ENCODE data around the gene LINC01488. TPM values are rescaled to one million over a fixed set of nuclear protein-coding genes. Genes with fewer than 3 reads are reported as not detected.

The LINC01488 gene
- total and polyA plus RNA-seq, 7 donors, result 0.36 TPM; not detected in 6

DNA sequence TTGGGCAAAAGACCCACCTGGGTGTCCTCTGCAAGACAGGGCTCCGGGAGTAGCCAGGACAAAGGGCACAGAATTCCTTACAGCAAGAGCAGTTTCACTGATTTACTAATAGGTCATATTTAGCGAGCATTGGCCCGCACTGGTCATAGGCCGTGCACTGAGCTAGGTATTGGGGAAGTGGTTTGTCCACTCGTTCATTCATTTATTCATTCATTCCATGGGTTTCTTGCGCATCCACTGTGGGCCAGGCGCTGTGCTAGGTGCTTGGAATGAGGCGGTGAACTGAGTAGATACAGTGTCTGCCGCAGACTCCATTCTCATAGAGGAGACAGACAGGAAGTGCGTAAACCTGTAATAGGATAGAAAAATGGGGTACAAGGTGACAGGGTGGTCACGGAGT is 13.2 kb upstream of the LINC01488 start:
- H3K4me3 ChIP-seq, result no peak overlapping the region

DNA sequence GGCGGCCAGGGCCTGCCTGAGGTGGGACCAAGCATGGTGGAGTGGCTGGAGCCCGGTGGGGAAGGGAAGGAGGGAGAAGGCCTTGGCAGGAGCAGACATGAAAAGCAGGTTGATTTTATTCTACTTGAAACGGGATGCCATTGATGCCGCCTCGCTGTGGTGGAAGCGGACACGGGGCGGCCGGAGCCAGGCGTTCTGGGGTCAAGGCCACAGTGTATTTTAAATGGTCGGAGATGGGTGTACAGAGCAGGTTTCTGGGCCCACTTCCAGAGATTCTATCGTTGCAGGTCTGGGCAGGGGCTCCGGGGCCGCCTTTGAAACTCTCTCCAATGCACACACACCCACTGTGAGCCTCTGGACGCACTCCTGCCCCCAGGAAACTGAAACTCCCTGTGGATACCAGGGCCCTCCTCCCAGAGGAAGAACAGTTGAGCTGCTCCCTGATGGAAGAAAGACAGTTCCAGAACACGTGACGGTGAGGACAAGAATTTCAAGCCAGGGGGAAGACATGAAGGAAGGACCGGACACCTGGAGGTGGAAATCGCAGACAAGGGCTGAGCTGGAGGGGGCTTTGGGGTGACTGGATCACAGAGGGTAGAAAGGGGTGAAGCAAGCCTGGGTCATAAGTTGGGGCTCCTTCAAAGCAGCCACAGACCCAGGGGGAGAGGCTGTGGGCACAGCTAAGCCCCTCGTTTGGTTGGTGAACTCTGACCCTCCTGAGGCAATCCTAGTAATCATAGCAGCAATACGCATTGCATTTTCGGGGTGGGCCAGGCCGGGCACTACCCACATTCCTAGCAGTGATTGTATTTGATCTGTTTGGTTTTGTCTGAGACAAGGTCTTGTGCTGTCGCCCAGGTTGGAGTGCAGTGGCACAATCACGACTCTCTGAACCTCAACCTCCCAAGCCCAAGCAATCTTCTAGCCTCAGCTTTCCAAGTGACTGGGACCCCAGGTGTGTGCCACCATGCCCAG is 12.3 kb upstream of the LINC01488 start:
- H3K4me1 ChIP-seq, result peaks cover 0 to 6% (median 1%) of the 10 kb centered on the region in 4 donors
- WGBS, 2 donors, result 73 to 87% methylated on average over 25 of the region's 25 CpGs
- TF ChIP-seq POLR2A (IDR thresholded peaks at IDR 0.05) (no peak), EP300 (IDR thresholded peaks at IDR 0.05) (no peak), POLR2AphosphoS5 (IDR thresholded peaks at IDR 0.05) (no peak)
- TF ChIP-seq, protein P1, sequence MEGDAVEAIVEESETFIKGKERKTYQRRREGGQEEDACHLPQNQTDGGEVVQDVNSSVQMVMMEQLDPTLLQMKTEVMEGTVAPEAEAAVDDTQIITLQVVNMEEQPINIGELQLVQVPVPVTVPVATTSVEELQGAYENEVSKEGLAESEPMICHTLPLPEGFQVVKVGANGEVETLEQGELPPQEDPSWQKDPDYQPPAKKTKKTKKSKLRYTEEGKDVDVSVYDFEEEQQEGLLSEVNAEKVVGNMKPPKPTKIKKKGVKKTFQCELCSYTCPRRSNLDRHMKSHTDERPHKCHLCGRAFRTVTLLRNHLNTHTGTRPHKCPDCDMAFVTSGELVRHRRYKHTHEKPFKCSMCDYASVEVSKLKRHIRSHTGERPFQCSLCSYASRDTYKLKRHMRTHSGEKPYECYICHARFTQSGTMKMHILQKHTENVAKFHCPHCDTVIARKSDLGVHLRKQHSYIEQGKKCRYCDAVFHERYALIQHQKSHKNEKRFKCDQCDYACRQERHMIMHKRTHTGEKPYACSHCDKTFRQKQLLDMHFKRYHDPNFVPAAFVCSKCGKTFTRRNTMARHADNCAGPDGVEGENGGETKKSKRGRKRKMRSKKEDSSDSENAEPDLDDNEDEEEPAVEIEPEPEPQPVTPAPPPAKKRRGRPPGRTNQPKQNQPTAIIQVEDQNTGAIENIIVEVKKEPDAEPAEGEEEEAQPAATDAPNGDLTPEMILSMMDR (IDR thresholded peaks at IDR 0.05), result no peak
- DNase-seq, result no peak
- H3K27me3 ChIP-seq, result peaks cover 0 to 4% (median 0%) of the 10 kb centered on the region in 3 donors
- intact Hi-C loops (cut with DNase I), result no loop called here
- no peak overlapping the region for H3K4me3 ChIP-seq
- no peaks in the 10 kb centered on the region for H3K36me3 ChIP-seq
- H3K27ac ChIP-seq, result no peak overlapping the region
- H3K9me3 ChIP-seq, result no peaks in the 10 kb centered on the region

More for the DNA sequence above, 13.2 kb upstream of the LINC01488 start:
- Histone ChIP-seq H3K36me3 (no peaks in the 10 kb centered on the region), H3K27me3 (peaks cover 0 to 4% (median 0%) of the 10 kb centered on the region in 3 donors), H3K4me1 (peaks cover 0 to 16% (median 8%) of the 10 kb centered on the region in 4 donors), H3K9me3 (no peaks in the 10 kb centered on the region), H3K27ac (no peak overlapping the region)
- DNase-seq, result no peak
- 91 to 96% methylated on average over 11 of the region's 11 CpGs for WGBS, 2 donors
- intact Hi-C loops (cut with DNase I), result no loop called here
- TF ChIP-seq POLR2AphosphoS5 (IDR thresholded peaks at IDR 0.05), result no peak
- no peak for TF ChIP-seq EP300 (IDR thresholded peaks at IDR 0.05)
- TF ChIP-seq, protein P1 (IDR thresholded peaks at IDR 0.05), result no peak
- no peak for TF ChIP-seq POLR2A (IDR thresholded peaks at IDR 0.05)

DNA sequence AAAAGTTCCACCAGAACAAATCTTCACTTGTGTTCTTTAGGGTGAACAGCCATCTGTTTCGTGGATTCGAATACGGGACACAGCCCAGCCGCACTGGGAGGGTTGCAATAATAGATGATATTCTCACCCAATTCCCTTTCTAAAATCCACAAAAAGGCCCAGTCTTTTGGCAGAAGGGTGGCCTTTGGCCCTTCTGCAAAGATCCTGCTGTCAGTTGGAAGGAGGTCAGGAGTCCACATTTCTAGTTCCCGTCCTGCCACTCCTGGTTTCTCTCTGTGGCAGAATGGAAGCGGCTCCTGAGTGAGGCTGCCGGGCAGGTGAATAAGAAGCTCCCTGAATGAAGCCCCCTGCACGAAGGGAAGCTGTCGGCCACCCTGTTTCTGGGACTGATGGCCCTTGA is 11.2 kb upstream of the LINC01488 start:
- peaks cover 0 to 4% (median 0%) of the 10 kb centered on the region in 3 donors for H3K27me3 ChIP-seq
- intact Hi-C loops (cut with DNase I), result no loop called here
- WGBS, 2 donors, result 24 to 77% methylated on average over 9 of the region's 9 CpGs
- H3K36me3 ChIP-seq, result no peaks in the 10 kb centered on the region
- TF ChIP-seq, protein P1 (IDR thresholded peaks at IDR 0.05), result no peak
- TF ChIP-seq EP300 (IDR thresholded peaks at IDR 0.05), result no peak
- no peak for TF ChIP-seq POLR2A (IDR thresholded peaks at IDR 0.05)
- TF ChIP-seq POLR2AphosphoS5 (IDR thresholded peaks at IDR 0.05), result no peak
- no peak overlapping the region for H3K4me3 ChIP-seq
- no peaks in the 10 kb centered on the region for H3K9me3 ChIP-seq
- DNase-seq, result no peak
- peaks cover 0 to 11% (median 5%) of the 10 kb centered on the region in 4 donors for H3K4me1 ChIP-seq
- no peak overlapping the region for H3K27ac ChIP-seq

DNA sequence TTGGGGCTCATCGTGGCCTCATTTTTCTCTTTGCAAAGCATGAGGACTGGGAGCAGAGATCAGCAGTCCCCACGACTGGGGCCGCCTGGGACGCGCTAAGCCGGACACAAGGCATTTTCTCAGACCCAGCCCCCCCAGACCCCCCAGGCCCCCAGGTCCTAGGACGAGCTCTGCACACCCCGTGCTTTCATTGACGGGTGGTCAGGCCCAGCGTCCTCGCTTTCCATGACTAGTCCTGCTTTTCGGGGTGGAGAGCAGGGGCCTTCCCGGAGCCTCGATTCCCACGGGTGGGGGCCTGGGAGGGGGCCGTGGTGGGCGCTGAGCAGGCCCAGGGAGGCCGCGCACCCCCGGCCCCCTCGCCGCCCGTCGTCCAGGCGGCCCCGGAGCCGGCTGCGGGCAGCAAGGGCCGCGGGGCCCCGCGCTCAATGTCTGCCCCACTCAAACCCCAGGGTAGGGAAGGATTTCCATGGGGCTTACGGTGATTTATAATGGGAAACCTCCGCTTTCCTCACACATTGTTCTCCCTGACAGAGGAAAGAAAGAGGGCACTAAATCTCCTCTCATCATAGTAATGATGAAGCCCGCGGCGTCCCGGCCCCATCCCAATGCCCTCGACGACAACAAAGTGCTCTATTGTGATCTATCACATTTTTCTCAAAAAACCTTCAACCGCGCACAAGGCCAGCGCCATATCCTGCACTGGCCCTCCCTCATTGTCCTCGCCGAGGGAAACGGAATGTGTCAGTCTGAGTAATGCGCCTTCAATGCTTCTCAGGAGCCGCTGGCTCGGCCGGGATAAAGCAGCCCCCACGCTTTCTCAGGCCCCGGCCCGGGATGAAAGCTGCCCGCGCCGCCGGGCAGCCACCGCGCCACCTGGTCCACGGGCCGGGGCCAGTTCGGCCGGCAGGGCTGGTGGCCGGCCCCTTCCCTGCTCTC is 10.4 kb upstream of the LINC01488 start:
- Histone ChIP-seq H3K36me3 (no peaks in the 10 kb centered on the region), H3K27ac (no peak overlapping the region), H3K4me1 (peaks cover 0 to 11% (median 5%) of the 10 kb centered on the region in 4 donors), H3K4me3 (no peak overlapping the region), H3K9me3 (no peaks in the 10 kb centered on the region), H3K27me3 (peaks cover 0 to 4% (median 0%) of the 10 kb centered on the region in 3 donors)
- TF ChIP-seq POLR2A (IDR thresholded peaks at IDR 0.05) (no peak), POLR2AphosphoS5 (IDR thresholded peaks at IDR 0.05) (no peak), EP300 (IDR thresholded peaks at IDR 0.05) (no peak)
- TF ChIP-seq, protein P1 (IDR thresholded peaks at IDR 0.05), result no peak
- WGBS, 2 donors, result 68 to 89% methylated on average over 64 of the region's 64 CpGs
- DNase-seq, result no peak
- intact Hi-C loops (cut with DNase I), result no loop called here

Data from sigmoid colon (tissue), 7 donors.